AG04450 (cell line): ENCODE measurements around the gene CHRNB4. TPM values are rescaled to one million over a fixed set of nuclear protein-coding genes. Genes with fewer than 3 reads are reported as not detected.
"Not testable (repeated sequence)": the region's sequence is repeated elsewhere in the genome, so short reads cannot be mapped to it uniquely, and the experiment has no call there.

Experiments
- CTCF ChIA-PET: fragments of 300-600, 350-600 bp; formaldehyde crosslinking; extraction: SDS; loops from one replicate; lab custom pipeline; 2022; ENCODE audit warnings: antibody characterized with exemption, inconsistent platforms; lab: Charles Lee
- POLR2A ChIA-PET: fragments of 350-600 bp; formaldehyde crosslinking; extraction: SDS; loops from one replicate; lab custom pipeline; 2021; ENCODE audit warnings: antibody characterized with exemption, inconsistent platforms; lab: Yijun Ruan, JAX
- DNase-seq: peaks from one replicate; pipeline ENCODE4 v3.0.0-alpha.2; 2011; ENCODE audit warnings: low read depth, low spot score
- H3K27ac ChIP-seq: one replicate; pipeline ENCODE4 v1.5.1; 2012; ENCODE audit warnings: low read depth, low read length, control low read depth
- H3K27me3 ChIP-seq: one replicate; pipeline ENCODE4 v1.6.0; 2012; ENCODE audit warnings: low read length; ENCODE audit not compliant: control insufficient read depth, insufficient read depth
- H3K4me3 ChIP-seq: 2 replicates; pipeline ENCODE4 v1.5.1; 2011; ENCODE audit warnings: mild to moderate bottlenecking, low read depth, low read length, control low read depth
- H3K9me3 ChIP-seq: 2 replicates; pipeline ENCODE4 v1.5.1; 2012; ENCODE audit warnings: low read length; ENCODE audit not compliant: control insufficient read depth, insufficient read depth
- polyA plus RNA-seq: library from polyadenylated mRNA; depleted of rRNA; stranded (reverse); fragments of >200 nt; gene quantifications from 2 replicates; pipeline ENCODE4 v1.2.3, GENCODE V29; 2011
- TF ChIP-seq, protein P1 (sequence below): IDR thresholded peaks from 2 replicates; pipeline ENCODE4 v1.5.1; 2011; ENCODE audit warnings: low read depth, low read length, control low read depth, inconsistent platforms

The CHRNB4 gene
- polyA plus RNA-seq, 1 experiment, result not detected

- DNase-seq, result no peak
- CTCF ChIA-PET, result interaction anchor here (0.7 to 1.1 kb wide), 2 partner anchors 25 to 46 kb away, joined by 3 read pairs; no protein-coding TSS in a partner anchor
- TF ChIP-seq, protein P1, sequence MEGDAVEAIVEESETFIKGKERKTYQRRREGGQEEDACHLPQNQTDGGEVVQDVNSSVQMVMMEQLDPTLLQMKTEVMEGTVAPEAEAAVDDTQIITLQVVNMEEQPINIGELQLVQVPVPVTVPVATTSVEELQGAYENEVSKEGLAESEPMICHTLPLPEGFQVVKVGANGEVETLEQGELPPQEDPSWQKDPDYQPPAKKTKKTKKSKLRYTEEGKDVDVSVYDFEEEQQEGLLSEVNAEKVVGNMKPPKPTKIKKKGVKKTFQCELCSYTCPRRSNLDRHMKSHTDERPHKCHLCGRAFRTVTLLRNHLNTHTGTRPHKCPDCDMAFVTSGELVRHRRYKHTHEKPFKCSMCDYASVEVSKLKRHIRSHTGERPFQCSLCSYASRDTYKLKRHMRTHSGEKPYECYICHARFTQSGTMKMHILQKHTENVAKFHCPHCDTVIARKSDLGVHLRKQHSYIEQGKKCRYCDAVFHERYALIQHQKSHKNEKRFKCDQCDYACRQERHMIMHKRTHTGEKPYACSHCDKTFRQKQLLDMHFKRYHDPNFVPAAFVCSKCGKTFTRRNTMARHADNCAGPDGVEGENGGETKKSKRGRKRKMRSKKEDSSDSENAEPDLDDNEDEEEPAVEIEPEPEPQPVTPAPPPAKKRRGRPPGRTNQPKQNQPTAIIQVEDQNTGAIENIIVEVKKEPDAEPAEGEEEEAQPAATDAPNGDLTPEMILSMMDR, result no peak
- POLR2A ChIA-PET, result no interaction called here
- H3K9me3 ChIP-seq, result no peaks in the 10 kb centered on the region
- H3K27ac ChIP-seq, result no peak overlapping the region
- no peak overlapping the region for H3K4me3 ChIP-seq
- H3K27me3 ChIP-seq, result peaks cover 5% of the 10 kb centered on the region
Measured at GRCh38 chr15:78684657-78685056, 43.6 kb upstream of the CHRNB4 start.

- POLR2A ChIA-PET, DNase-seq, H3K27me3 ChIP-seq, H3K27ac ChIP-seq, H3K9me3 ChIP-seq, H3K4me3 ChIP-seq: not testable (repeated sequence)
- CTCF ChIA-PET, result interaction anchor here (1.1 kb wide), 1 partner anchor 45 kb away, joined by 3 read pairs; no protein-coding TSS in a partner anchor
Measured at GRCh38 chr15:78683599-78683998, 42.6 kb upstream of the CHRNB4 start.

GRCh38 chr15:78682693-78683410 lies 41.8 kb upstream of the CHRNB4 start:
- TF ChIP-seq, protein P1, result no peak
- no peaks in the 10 kb centered on the region for H3K9me3 ChIP-seq
- ChIA-PET POLR2A (no interaction called here), CTCF (no interaction called here)
- no peak overlapping the region for H3K4me3 ChIP-seq
- no peak overlapping the region for H3K27ac ChIP-seq
- H3K27me3 ChIP-seq, result peaks cover 7% of the 10 kb centered on the region
- no peak for DNase-seq

- POLR2A ChIA-PET, result no interaction called here
- DNase-seq, result no peak
- no peak overlapping the region for H3K27ac ChIP-seq
Measured at GRCh38 chr15:78682004-78682651, 41.1 kb upstream of the CHRNB4 start.

DNA sequence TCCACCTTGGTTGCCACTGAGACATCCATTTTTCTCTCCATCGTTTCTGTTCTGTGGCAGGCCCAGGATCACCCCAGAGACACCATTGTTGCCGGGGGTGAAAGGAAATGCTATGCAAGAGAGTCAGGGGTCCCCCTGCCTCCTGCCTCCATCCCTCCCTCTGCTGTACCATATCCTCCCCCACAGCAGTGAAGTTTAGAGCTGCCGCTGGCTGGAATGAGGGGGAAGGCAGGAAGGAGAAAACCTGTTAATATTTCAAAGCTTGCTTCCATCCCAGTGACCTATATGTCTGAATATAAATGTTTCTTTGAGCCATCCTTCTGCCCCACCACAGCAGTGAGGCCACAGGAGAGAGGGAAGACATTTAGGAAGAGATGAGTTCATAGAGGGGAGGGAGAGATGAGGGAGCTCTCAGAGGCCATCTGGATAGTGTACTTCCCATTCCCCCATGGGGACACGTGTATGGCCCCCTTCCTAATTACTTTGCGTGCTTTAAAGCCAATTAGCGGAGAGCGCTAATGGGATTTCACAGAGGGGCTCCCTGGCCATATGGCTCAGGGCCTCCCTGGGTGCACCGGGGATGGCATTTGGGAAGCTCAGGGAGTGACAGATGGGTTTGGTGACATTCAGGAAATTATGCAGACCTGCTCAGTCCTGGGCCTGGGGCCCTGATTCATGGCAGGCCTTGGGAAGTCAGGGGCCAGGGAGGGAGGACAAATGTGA lies 40.4 kb upstream of the CHRNB4 start:
- no peaks in the 10 kb centered on the region for H3K9me3 ChIP-seq
- H3K27me3 ChIP-seq, result peaks cover 5% of the 10 kb centered on the region
- POLR2A ChIA-PET, result interaction anchor here (0.6 kb wide), 1 partner anchor 25 kb away, joined by 3 read pairs; no protein-coding TSS in a partner anchor
- no peak overlapping the region for H3K4me3 ChIP-seq
- no peak for DNase-seq
- no peak overlapping the region for H3K27ac ChIP-seq
- TF ChIP-seq, protein P1, result no peak
- CTCF ChIA-PET, result no interaction called here

More at GRCh38 chr15:78682004-78682651, 41.1 kb upstream of the CHRNB4 start:
- no peaks in the 10 kb centered on the region for H3K9me3 ChIP-seq
- no peak overlapping the region for H3K4me3 ChIP-seq
- CTCF ChIA-PET, result no interaction called here
- peaks cover 5% of the 10 kb centered on the region for H3K27me3 ChIP-seq
- TF ChIP-seq, protein P1, result no peak
